ENCODE data around the gene FSTL5.
"Not testable (repeated sequence)": the region's sequence is repeated elsewhere in the genome, so short reads cannot be mapped to it uniquely, and the experiment has no call there.

FSTL5 gene

GRCh38 chr4:162104459-162105124, 59.2 kb downstream of the FSTL5 start:
- Histone ChIP-seq H4K20me1 (ENCODE audit: control insufficient read depth, insufficient read depth, low read depth, low read length) (no peaks in the 10 kb centered on the region), H3K27me3 (ENCODE audit: control insufficient read depth, low read length) (no peaks in the 10 kb centered on the region), H3K9me3 (ENCODE audit: control insufficient read depth, insufficient read depth, low read length) (no peaks in the 10 kb centered on the region), H3F3A (ENCODE audit: control insufficient read depth, insufficient read depth) (no peaks in the 10 kb centered on the region), H3K79me2 (ENCODE audit: control insufficient read depth, low read length) (no peaks in the 10 kb centered on the region), H3K4me1 (ENCODE audit: control insufficient read depth, low read length) (no peaks in the 10 kb centered on the region), H3K36me3 (ENCODE audit: control insufficient read depth, low read length) (no peaks in the 10 kb centered on the region), H3K4me2 (ENCODE audit: low read length) (no peak overlapping the region), H3K27ac (ENCODE audit: low read depth, low read length) (no peak overlapping the region), H3K4me3 (ENCODE audit: low read length) (no peak overlapping the region), H3K9me2 (replicated peaks; ENCODE audit: control insufficient read depth, low read length) (no peaks in the 10 kb centered on the region)
- TF ChIP-seq EZH2phosphoT487 (IDR thresholded peaks at IDR 0.05; ENCODE audit: borderline replicate concordance, low read length) (no peak), CTCF (IDR thresholded peaks at IDR 0.05; ENCODE audit: low read depth, low read length, poor library complexity, severe bottlenecking) (no peak)

GRCh38 chr4:162103908-162104307, 59.9 kb downstream of the FSTL5 start:
- not testable (repeated sequence) for H3K27me3 ChIP-seq (ENCODE audit: control insufficient read depth, low read length); H3K9me2 ChIP-seq (replicated peaks; ENCODE audit: control insufficient read depth, low read length); H3K4me2 ChIP-seq (ENCODE audit: low read length); H3K27ac ChIP-seq (ENCODE audit: low read depth, low read length); H3K36me3 ChIP-seq (ENCODE audit: control insufficient read depth, low read length); H3K79me2 ChIP-seq (ENCODE audit: control insufficient read depth, low read length); H3K4me3 ChIP-seq (ENCODE audit: low read length); H3K9me3 ChIP-seq (ENCODE audit: control insufficient read depth, insufficient read depth, low read length); H4K20me1 ChIP-seq (ENCODE audit: control insufficient read depth, insufficient read depth, low read depth, low read length); H3K4me1 ChIP-seq (ENCODE audit: control insufficient read depth, low read length); H3F3A ChIP-seq (ENCODE audit: control insufficient read depth, insufficient read depth)

GRCh38 chr4:162102713-162103112, 61.1 kb downstream of the FSTL5 start:
- H3K79me2 ChIP-seq (ENCODE audit: control insufficient read depth, low read length) = no peaks in the 10 kb centered on the region
- H3K27ac ChIP-seq (ENCODE audit: low read depth, low read length) = no peak overlapping the region
- no peak overlapping the region for H3K4me3 ChIP-seq (ENCODE audit: low read length)
- no peak overlapping the region for H3K4me2 ChIP-seq (ENCODE audit: low read length)
- H3K27me3 ChIP-seq (ENCODE audit: control insufficient read depth, low read length) = no peaks in the 10 kb centered on the region
- no peaks in the 10 kb centered on the region for H3K36me3 ChIP-seq (ENCODE audit: control insufficient read depth, low read length)
- no peaks in the 10 kb centered on the region for H3K4me1 ChIP-seq (ENCODE audit: control insufficient read depth, low read length)
- TF ChIP-seq EZH2phosphoT487 (IDR thresholded peaks at IDR 0.05; ENCODE audit: borderline replicate concordance, low read length) (no peak), CTCF (IDR thresholded peaks at IDR 0.05; ENCODE audit: low read depth, low read length, poor library complexity, severe bottlenecking) (no peak)
- no peaks in the 10 kb centered on the region for H3K9me2 ChIP-seq (replicated peaks; ENCODE audit: control insufficient read depth, low read length)
- no peaks in the 10 kb centered on the region for H3F3A ChIP-seq (ENCODE audit: control insufficient read depth, insufficient read depth)
- H3K9me3 ChIP-seq (ENCODE audit: control insufficient read depth, insufficient read depth, low read length) = no peaks in the 10 kb centered on the region
- H4K20me1 ChIP-seq (ENCODE audit: control insufficient read depth, insufficient read depth, low read depth, low read length) = no peaks in the 10 kb centered on the region

GRCh38 chr4:162101337-162101736, 62.5 kb downstream of the FSTL5 start:
- no peaks in the 10 kb centered on the region for H4K20me1 ChIP-seq (ENCODE audit: control insufficient read depth, insufficient read depth, low read depth, low read length)
- H3K79me2 ChIP-seq (ENCODE audit: control insufficient read depth, low read length) = no peaks in the 10 kb centered on the region
- no peak overlapping the region for H3K4me2 ChIP-seq (ENCODE audit: low read length)
- H3K9me2 ChIP-seq (replicated peaks; ENCODE audit: control insufficient read depth, low read length) = no peaks in the 10 kb centered on the region
- H3K27me3 ChIP-seq (ENCODE audit: control insufficient read depth, low read length) = no peaks in the 10 kb centered on the region
- no peaks in the 10 kb centered on the region for H3K9me3 ChIP-seq (ENCODE audit: control insufficient read depth, insufficient read depth, low read length)
- H3K4me1 ChIP-seq (ENCODE audit: control insufficient read depth, low read length) = no peaks in the 10 kb centered on the region
- H3K4me3 ChIP-seq (ENCODE audit: low read length) = no peak overlapping the region
- TF ChIP-seq EZH2phosphoT487 (IDR thresholded peaks at IDR 0.05; ENCODE audit: borderline replicate concordance, low read length) = no peak
- TF ChIP-seq CTCF (IDR thresholded peaks at IDR 0.05; ENCODE audit: low read depth, low read length, poor library complexity, severe bottlenecking) = no peak
- no peaks in the 10 kb centered on the region for H3F3A ChIP-seq (ENCODE audit: control insufficient read depth, insufficient read depth)
- H3K36me3 ChIP-seq (ENCODE audit: control insufficient read depth, low read length) = no peaks in the 10 kb centered on the region
- H3K27ac ChIP-seq (ENCODE audit: low read depth, low read length) = no peak overlapping the region

Data from DOHH2 (cell line).